CD4-positive, alpha-beta T cell treated with Interleukin-6 for 4 hours (primary cell): ENCODE data around the gene CLEC19A.

Experiments used
- DNase-seq: peaks from one replicate; pipeline ENCODE4 v3.0.0-alpha.2; 2020; ENCODE audit warnings: mixed read lengths

The CLEC19A gene

GRCh38 chr16:19285431-19285830 is at the start of gene CLEC19A:
Gene CLEC19A, plus strand, starts transcription at chr16:19285731. Its CDS starts 121 bp downstream, at chr16:19285852.
- DNase-seq = no peak

- DNase-seq = no peak
Observed at GRCh38 chr16:19235886-19236285, 49.6 kb upstream of the CLEC19A start.

- no peak for DNase-seq
Observed at GRCh38 chr16:19236561-19237209, 48.8 kb upstream of the CLEC19A start.

GRCh38 chr16:19238406-19238805 is 47.1 kb upstream of the CLEC19A start:
- no peak for DNase-seq

- no peak for DNase-seq
Observed at GRCh38 chr16:19239511-19240155, 45.9 kb upstream of the CLEC19A start.

- no peak for DNase-seq
Observed at GRCh38 chr16:19240494-19240893, 45.0 kb upstream of the CLEC19A start.

GRCh38 chr16:19241512-19241911 is 44.0 kb upstream of the CLEC19A start:
- DNase-seq = no peak

GRCh38 chr16:19242186-19242585 is 43.3 kb upstream of the CLEC19A start:
- DNase-seq = no peak

GRCh38 chr16:19242987-19243575 is 42.5 kb upstream of the CLEC19A start:
- DNase-seq = no peak

GRCh38 chr16:19245326-19245925 is 40.1 kb upstream of the CLEC19A start:
- DNase-seq = no peak

GRCh38 chr16:19252904-19253303 is 32.6 kb upstream of the CLEC19A start:
- DNase-seq = no peak

GRCh38 chr16:19254611-19255010 is 30.9 kb upstream of the CLEC19A start:
- no peak for DNase-seq

- no peak for DNase-seq
Observed at GRCh38 chr16:19264123-19264673, 21.3 kb upstream of the CLEC19A start.

GRCh38 chr16:19265380-19265930 is 20.1 kb upstream of the CLEC19A start:
- no peak for DNase-seq

GRCh38 chr16:19266774-19267173 is 18.8 kb upstream of the CLEC19A start:
- DNase-seq = no peak

- DNase-seq = no peak
Observed at GRCh38 chr16:19269098-19269497, 16.4 kb upstream of the CLEC19A start.

GRCh38 chr16:19274165-19274797 is 11.2 kb upstream of the CLEC19A start:
- no peak for DNase-seq

- DNase-seq = no peak
Observed at GRCh38 chr16:19278403-19278802, 7.1 kb upstream of the CLEC19A start.

- no peak for DNase-seq
Observed at GRCh38 chr16:19281246-19281645, 4.3 kb upstream of the CLEC19A start.

GRCh38 chr16:19282101-19282500 is 3.4 kb upstream of the CLEC19A start:
- no peak for DNase-seq

- DNase-seq = no peak
Observed at GRCh38 chr16:19283637-19284036, 1.9 kb upstream of the CLEC19A start.

GRCh38 chr16:19284207-19284606 is 1.3 kb upstream of the CLEC19A start:
- no peak for DNase-seq

GRCh38 chr16:19286827-19287226 is 1.3 kb downstream of the CLEC19A start:
- no peak for DNase-seq
